Superior temporal gyrus (tissue), 1 donor: ENCODE data around the gene TCIRG1.

Source experiments
- DNase-seq: peaks from one replicate; pipeline ENCODE4 v3.0.0-alpha.2; 2016; ENCODE audit errors: extremely low spot score

Gene TCIRG1

DNA sequence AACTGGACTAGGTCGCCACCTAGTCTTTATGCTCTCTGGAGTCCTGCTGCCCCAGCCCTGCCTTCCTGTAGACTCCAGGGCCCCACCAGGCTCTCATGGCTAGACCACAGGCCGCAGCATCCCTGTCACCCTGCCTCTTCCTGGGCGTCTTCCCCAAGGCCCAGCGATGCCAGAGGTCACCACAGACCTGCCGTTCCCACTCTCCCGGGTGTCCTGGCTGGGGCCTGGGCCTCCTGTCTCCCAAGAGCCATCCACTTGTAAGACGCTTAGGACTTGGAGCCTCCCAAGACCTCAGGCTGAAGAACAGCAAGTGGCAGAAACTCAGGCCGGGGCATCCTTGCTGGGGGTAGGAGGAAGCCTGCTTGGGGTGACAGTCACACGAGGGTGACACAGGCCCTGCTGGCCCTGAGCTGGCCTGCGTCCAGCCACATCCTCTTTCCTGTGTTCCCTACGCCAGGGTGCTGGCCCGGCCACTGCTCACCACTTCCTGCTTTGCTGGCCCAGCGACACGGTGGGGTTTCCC is 2.0 kb upstream of the TCIRG1 start:
- DNase-seq: no peak

DNA sequence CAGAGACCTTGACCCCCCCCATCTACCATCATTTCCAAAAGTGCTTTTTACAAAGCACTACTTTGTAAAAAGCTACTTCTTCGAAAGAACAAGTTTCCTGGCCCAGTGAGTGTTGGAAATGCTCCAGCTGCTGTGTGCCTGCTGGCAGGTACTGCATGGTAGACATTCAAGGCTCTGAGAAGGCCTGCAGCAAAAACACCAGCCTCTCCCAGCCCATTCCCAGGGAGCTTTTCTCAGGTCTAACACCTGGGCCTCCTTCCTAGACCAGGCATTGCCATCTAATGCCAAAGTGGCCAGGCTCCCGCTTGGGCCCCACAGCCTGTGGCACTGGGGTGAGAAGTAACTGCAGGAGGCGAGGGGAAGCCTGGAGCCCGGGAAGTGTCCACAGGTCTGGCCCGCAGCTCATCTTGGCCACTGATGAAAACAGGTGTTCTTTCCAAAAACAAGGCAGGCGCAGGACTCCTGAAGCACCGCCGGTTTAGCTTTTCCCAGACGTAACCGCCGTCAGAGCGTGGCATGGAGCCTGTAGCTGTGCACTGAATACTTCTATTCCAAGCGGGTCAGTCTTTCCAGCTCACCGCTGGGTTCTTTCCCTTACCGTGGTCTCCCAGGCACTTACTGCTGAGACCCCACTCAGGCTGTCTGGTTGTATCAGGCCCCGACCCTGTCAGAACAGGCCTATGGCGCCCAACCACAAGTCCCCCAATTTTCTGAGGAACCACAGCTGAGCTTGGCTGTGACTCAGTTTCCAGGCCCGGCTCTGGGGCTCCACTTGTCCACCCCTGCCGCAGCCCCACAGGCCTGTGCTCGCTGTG is 1.2 kb upstream of the TCIRG1 start:
- no peak for DNase-seq

DNA sequence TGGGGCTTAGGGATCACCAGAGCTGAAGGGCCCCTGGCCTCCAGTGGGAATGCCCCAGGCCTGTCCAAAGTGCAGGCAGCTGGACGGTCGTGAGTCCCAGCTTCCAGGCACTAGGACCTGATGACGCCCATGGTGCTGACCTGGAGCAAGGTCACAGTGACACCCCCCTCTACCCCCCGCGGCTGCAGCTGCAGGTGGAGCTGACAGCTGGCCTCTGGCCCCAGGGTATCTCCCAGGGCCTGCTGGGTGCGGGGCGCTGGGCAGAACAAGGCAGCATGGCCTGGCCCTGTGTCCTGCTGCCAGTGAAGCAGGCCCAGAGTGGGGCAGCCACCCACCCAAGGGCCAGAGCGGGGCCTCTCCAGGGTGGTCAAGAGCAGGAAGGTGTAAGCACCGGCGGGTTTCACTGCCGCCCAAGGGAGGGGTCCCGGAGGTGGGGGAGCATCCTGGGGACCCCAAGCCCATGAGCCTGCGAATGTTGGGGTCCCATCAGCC is 553 bp upstream of the TCIRG1 start:
- no peak for DNase-seq

DNA sequence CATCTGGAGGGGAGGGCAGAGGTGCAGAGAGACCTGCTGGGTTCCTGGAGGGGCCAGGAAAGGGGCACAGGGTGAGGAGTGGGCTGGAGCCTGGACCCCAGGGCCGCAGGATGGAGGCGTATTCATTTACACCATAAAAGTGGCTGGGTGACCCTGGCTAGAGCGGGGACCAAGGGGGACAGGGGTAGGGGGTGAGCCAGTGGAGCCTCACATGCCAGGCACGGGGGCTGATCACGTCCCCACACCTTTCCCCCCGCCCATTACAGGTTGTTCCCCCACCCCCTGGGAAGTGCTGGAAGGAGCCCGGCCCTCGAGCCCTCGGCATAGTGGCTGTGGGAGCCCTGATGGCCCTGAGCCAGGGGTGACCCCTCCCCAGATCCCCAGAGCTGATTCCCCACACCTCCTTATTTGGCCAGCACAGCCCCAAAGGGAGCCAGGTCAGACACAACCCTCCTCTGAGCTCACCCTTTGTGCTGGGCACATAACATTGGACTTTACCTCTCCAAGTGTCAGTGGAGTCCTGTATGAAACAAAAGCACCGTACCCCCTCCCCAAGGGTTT is 781 bp downstream of the TCIRG1 start:
- DNase-seq: no peak

DNA sequence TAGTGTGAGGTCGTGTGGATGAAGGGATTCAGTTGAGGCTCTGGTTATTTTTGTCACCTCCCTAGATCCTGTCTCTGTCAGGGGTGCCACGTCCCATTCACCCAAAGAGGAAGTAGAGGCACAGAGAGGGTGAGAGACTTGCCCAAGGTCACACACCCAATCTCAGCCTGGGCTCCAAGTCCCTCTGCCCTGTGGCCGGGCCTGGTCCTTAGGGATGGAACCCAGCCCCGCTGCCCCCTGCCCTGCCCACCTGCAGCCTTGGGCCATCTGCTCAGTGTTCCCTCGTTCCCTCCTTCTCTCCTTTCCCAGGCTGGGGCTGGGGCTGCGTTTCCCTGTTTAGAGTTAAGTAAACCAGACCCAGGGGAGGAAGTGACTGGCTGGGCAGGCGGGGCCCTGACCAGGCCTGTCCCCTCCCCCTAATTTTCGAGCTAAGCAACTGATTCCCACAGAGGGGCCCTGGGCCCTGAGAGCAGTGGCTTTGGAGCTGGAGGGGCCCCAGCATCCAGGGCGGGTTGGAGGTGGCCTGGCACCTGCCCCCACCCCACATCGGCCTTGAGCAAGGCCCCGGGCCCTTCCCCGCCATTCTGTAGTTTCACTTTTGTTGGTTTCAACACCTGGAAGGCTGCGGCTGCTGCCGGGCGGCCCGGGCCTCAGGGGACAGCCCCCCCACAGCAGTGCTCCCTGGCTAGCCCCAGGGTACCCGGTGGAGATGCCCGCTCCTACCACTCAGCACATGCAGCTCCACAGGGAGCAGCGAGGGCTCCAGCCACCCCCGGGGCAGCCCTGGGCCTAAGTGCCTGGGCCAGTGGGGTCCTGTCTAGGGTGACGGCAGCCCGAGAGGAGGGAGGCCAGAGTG is 1.5 kb downstream of the TCIRG1 start:
- DNase-seq: no peak

DNA sequence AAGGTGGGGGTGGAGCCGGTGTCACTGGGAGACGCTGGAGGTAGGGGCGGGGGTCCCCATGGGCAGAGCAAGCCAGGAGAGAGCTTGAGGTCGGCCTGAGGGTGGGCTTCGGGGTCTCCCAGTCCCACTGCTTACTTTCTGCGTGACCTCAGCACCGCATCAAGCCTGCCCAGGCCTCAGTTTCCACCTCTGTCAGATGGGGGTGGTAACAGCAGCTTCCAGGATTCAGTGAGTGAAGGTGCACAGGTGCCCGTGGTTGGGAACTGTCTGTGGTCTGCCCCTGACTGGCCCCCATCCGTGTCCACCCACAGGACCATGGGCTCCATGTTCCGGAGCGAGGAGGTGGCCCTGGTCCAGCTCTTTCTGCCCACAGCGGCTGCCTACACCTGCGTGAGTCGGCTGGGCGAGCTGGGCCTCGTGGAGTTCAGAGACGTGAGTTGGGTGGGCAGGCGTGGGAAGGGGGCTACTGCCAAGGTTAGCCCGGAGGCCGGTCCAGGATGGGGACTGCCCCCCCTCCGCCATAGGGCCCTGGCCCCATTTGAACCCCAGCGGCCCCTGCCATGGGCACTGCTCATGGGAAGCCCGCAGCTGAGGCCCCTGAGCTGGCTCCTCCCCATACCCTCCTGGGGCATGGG is 2.2 kb downstream of the TCIRG1 start:
- no peak for DNase-seq

DNA sequence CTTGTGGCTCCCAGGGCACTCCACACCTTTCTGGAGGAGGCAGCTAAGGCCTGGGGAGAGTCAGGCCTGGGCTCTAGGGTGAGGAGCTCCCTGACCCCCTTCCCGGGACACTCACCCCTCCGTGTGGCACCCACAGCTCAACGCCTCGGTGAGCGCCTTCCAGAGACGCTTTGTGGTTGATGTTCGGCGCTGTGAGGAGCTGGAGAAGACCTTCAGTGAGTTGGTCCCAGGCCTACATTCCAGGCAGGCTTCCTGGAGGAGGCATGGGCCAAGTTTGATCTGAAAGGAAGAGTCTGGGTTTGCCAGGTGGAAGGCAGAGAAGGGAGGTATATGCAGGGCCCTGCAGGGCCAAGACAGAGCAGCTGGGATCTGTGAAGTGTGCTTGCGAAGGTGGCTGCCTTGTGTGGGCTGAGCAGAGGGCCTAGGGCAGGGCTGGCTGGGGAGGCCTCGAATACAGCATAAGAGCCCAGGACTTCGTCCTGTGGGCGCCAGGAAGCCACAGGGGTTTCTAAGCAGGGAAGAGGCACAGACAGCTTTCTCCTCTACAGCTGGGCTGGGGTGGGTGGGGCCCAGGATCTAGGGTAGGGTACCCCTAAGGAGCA is 2.9 kb downstream of the TCIRG1 start:
- no peak for DNase-seq

DNA sequence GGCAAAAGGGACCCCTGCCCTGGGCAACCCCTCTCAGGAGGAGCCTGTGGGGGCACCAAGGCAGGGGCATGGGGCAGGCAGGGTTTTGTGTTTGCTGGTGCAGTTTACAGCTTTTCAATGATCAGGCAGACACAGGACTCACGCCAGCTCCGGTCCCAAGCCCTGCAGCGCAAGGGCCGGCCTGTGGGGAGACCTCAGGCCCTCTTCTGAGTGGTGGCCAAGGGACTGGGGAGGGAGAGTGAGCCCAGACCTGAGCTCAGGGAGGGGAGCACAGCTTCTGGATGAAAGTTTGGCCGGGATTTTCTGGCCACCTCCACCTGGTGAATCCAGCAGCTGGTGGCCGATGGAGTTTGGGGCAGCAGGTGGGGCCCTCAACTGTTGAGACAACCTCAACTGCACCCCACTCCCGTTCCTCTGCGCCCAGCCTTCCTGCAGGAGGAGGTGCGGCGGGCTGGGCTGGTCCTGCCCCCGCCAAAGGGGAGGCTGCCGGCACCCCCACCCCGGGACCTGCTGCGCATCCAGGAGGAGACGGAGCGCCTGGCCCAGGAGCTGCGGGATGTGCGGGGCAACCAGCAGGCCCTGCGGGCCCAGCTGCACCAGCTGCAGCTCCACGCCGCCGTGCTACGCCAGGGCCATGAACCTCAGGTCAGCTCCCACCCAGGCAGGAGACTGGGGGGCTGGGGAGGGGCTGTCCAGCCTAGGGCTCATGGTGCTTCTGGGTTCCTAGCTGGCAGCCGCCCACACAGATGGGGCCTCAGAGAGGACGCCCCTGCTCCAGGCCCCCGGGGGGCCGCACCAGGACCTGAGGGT is 3.6 kb downstream of the TCIRG1 start:
- no peak for DNase-seq

DNA sequence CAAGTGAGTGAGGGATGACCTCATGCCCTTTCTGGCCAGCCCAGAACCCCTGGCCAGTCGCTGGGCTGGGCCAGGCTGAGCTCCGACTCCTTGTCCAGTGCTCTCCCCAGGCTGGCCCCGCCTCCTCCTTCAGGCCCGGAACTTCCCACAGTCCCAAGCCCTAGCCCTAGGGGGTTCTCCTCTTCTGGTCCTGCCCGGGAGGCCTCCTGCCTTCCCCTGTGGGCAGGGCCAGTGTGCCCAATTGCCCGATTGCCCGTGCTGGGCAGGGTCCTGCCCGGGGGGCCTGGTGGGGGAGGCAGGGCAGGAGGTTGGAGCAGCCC is 4.2 kb downstream of the TCIRG1 start:
- no peak for DNase-seq

DNA sequence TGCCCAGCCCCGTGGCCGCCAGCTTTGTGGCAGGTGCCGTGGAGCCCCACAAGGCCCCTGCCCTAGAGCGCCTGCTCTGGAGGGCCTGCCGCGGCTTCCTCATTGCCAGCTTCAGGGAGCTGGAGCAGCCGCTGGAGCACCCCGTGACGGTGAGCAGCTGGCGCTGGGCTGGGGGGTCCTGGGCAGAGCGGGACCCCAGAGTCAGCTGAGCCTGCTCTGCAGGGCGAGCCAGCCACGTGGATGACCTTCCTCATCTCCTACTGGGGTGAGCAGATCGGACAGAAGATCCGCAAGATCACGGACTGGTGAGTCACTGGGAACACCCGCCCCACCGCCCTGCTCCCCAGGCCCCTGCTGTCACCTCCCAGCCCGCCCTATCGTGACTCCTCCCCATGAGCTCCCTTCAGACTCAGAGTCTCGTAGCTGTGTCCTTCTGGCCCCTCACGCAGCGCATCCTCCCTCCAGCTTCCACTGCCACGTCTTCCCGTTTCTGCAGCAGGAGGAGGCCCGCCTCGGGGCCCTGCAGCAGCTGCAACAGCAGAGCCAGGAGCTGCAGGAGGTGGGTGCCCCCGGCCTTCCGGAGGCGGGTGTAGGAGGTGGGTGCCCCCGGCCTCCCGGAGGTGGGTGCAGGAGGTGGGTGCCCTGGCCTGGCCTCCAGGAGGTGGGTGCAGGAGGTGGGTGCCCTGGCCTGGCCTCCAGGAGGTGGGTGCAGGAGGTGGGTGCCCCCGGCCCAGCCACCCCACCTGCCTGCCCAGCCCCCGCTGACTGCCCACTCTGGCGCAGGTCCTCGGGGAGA is 4.7 kb downstream of the TCIRG1 start:
- DNase-seq: no peak

DNA sequence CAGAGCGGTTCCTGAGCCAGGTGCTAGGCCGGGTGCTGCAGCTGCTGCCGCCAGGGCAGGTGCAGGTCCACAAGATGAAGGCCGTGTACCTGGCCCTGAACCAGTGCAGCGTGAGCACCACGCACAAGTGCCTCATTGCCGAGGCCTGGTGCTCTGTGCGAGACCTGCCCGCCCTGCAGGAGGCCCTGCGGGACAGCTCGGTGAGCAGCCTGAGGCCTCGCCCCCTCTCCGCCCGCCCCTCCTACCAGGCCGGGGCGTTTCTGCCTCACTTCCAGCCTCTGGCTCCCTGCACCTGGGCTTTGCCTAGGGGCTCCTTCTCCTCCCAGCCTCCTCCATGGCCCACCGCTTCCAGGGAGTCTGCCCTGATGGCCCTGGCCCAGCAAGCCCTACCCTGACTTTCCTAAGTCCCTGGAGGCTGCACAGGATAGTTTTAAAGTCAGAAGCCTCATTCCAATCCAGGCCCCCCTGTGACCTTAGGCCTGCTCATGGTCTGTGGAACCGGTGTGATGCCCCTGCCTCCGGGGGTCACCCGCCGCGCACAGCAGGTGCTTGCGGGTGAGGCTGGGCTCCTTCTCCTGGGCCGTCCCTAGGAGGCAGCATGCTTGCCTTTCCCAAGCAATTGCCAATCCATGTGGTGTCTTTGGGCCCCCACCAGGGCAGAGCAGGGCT is 5.5 kb downstream of the TCIRG1 start:
- no peak for DNase-seq

DNA sequence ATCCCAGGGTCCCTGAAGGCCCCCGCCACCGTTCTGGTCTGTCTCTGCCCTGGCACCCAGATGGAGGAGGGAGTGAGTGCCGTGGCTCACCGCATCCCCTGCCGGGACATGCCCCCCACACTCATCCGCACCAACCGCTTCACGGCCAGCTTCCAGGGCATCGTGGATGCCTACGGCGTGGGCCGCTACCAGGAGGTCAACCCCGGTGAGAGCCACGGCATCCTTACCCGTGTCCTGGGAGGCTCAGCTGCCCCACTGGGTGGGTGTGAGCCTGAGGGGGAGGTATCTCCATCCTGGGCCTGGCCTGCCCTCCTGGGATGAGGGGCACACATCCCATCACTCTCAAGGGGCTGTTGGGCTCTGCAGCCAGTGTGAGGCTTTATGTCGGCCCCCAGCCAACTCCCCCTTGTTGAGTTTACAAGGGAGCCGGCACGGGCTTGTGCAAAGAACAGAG is 6.1 kb downstream of the TCIRG1 start:
- DNase-seq: no peak

DNA sequence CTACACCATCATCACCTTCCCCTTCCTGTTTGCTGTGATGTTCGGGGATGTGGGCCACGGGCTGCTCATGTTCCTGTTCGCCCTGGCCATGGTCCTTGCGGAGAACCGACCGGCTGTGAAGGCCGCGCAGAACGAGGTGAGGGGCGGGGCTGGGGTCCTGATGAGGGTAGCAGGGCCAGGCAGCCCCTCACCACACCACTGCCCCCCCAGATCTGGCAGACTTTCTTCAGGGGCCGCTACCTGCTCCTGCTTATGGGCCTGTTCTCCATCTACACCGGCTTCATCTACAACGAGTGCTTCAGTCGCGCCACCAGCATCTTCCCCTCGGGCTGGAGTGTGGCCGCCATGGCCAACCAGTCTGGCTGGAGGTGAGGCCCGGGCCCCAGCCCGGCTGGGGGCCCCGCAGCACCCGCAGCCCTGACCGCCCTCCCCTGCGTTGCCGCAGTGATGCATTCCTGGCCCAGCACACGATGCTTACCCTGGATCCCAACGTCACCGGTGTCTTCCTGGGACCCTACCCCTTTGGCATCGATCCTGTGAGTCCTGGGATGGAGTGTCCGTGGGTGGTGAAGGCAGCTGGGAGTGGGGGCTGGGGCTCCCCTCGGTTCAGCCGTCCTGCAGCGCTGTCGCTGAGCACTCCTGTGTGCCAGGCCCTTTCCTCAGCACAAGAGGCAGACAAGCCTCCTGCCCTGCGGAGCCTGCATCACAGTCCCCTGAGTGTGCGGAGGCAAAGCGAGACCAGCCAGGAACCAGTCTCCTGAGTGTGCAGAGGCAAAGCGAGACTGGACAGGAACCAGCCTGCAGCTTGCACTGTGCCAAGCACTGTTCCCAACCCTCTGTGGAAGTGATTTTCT is 8.8 kb downstream of the TCIRG1 start:
- no peak for DNase-seq

DNA sequence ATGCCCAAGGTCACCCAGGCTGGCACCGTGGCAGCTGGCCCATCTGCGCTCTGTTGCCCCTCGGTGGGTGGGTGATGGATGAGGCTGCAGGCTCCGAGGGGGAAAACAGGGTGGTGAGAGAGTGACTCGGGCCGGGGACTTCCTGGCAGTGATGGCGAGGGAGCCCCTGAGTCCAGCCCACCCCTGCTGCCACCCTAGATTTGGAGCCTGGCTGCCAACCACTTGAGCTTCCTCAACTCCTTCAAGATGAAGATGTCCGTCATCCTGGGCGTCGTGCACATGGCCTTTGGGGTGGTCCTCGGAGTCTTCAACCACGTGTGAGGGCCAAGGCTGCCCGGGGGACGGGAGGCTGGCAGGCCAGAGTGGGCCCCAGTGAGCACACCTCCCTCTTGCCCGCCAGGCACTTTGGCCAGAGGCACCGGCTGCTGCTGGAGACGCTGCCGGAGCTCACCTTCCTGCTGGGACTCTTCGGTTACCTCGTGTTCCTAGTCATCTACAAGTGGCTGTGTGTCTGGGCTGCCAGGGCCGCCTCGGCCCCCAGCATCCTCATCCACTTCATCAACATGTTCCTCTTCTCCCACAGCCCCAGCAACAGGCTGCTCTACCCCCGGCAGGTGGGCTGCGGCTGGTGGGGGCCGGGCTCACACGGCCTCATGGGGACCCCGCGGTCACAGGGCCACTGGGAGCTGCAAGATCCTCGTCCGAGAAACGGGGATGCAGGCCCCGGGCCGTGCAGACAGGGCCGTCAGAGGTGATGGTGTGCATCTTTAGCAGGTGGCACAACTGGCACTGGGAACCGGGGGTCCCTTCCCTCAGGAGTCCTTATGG is 10.1 kb downstream of the TCIRG1 start:
- no peak for DNase-seq

DNA sequence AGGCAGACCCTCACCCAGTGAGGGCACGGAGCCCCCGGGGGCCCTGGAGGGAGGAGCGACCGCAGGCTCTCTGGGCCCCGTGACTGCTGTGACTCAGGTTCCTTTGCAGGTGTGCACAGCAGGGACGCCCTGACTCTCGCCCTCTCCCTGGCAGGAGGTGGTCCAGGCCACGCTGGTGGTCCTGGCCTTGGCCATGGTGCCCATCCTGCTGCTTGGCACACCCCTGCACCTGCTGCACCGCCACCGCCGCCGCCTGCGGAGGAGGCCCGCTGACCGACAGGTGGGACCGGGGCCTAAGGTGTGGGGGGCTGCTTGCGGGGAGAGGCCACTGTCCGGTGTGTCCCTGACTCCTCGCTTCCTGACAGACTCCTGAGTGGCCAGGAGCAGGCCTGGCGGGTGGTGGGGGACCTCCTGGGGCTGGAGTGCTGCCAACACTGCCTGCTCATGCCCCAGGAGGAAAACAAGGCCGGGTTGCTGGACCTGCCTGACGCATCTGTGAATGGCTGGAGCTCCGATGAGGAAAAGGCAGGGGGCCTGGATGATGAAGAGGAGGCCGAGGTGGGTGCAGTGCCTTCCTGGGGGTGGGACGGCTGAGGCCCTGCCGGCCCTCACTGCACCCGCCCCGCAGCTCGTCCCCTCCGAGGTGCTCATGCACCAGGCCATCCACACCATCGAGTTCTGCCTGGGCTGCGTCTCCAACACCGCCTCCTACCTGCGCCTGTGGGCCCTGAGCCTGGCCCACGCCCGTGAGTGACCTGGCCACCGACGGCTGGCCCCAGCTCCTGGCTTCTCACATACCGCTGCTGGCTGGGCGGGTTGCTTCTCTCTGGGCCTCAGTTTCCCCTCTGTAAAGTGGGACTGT is 10.9 kb downstream of the TCIRG1 start:
- DNase-seq: no peak

DNA sequence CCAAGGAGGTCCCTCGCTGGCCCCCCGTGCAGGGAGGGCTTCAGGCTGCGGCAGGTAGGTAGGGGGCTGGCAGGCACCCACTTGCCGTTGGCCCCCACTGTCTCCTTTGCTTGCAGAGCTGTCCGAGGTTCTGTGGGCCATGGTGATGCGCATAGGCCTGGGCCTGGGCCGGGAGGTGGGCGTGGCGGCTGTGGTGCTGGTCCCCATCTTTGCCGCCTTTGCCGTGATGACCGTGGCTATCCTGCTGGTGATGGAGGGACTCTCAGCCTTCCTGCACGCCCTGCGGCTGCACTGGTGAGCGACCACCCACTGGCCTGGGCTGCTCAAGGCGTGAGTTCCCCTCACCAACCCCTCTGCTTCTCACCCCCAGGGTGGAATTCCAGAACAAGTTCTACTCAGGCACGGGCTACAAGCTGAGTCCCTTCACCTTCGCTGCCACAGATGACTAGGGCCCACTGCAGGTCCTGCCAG is 11.6 kb downstream of the TCIRG1 start:
- no peak for DNase-seq
